ENCODE results near the gene MTMR1. TPM values are rescaled to one million over a fixed set of nuclear protein-coding genes. Genes with fewer than 3 reads are reported as not detected.

MTMR1 gene
- total RNA-seq, 4 donors from 2014 or later = 32.6 to 54.4 (median 38.4) TPM

DNA sequence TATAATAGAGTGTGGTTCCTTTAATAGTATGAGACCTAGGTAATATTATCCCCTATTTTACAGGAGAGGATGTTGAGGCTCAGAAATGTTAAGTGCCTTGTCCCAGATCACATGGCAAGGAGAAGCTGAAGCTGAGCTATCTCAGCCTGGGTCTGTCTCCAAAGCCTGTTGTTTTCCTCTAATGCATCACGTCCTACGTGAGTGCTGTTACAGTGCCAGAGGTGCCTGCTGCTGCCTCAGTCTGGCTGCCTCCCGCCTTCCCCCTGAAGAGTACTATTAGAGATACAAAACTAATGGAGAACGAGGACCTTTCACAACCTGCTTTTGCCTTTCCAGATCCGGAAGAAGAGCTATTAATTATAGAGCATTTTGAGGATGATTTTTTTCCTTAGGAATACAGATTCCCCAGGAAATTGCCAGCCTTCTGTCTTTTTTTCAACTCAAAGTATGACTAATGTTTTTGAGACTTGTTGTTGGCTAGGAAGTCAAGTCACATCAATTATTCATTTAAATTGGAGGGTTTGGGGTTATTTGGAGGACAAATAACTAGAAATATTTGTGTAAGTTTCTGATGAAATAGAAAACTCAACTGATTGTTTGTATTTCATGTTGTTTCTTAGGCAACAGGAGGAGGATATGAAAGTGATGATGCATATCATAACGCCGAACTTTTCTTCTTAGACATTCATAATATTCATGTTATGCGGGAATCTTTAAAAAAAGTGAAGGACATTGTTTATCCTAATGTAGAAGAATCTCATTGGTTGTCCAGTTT, 43.9 kb upstream of the MTMR1 start:
- Histone ChIP-seq H3K36me3 (no peaks in the 10 kb centered on the region), H3K4me1 (peaks cover 9% of the 10 kb centered on the region), H3K4me3 (no peak overlapping the region), H3K27ac (no peak overlapping the region), H3K9me3 (no peaks in the 10 kb centered on the region), H3K27me3 (no peaks in the 10 kb centered on the region)
- TF ChIP-seq EP300 (IDR thresholded peaks at IDR 0.05) (no peak), POLR2AphosphoS5 (IDR thresholded peaks at IDR 0.05) (no peak), POLR2A (IDR thresholded peaks at IDR 0.05) (no peak)
- TF ChIP-seq, protein P1, sequence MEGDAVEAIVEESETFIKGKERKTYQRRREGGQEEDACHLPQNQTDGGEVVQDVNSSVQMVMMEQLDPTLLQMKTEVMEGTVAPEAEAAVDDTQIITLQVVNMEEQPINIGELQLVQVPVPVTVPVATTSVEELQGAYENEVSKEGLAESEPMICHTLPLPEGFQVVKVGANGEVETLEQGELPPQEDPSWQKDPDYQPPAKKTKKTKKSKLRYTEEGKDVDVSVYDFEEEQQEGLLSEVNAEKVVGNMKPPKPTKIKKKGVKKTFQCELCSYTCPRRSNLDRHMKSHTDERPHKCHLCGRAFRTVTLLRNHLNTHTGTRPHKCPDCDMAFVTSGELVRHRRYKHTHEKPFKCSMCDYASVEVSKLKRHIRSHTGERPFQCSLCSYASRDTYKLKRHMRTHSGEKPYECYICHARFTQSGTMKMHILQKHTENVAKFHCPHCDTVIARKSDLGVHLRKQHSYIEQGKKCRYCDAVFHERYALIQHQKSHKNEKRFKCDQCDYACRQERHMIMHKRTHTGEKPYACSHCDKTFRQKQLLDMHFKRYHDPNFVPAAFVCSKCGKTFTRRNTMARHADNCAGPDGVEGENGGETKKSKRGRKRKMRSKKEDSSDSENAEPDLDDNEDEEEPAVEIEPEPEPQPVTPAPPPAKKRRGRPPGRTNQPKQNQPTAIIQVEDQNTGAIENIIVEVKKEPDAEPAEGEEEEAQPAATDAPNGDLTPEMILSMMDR (IDR thresholded peaks at IDR 0.05) = no peak
- no peak for DNase-seq (ENCODE audit: low spot score in 2 of 2)
- 61% methylated on average over 8 of the region's 8 CpGs for WGBS

DNA sequence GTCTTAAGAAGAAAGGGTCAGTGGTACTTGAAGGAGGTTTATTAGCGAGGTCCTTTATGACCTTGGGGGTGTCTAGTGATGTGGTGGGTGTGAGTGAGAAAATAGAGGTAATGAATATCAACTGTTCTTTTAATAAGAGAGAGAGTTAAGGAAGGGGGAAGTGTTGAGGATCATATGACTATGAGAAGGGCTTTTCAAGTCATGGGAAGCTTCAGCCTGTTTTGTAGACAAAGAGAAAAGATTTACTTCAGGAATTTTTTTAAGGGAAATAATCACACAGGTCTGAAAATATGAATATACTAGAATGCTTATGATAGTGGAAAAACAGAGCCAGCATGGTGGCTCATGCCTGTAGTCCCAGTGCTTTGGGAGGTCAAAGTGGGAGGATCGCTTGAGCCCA, 41.3 kb upstream of the MTMR1 start:
- H3K4me3 ChIP-seq = no peak overlapping the region
- peaks cover 9% of the 10 kb centered on the region for H3K4me1 ChIP-seq
- TF ChIP-seq EP300 (IDR thresholded peaks at IDR 0.05) (no peak), POLR2AphosphoS5 (IDR thresholded peaks at IDR 0.05) (no peak), POLR2A (IDR thresholded peaks at IDR 0.05) (no peak)
- TF ChIP-seq, protein P1 (IDR thresholded peaks at IDR 0.05) = no peak
- H3K36me3 ChIP-seq = no peaks in the 10 kb centered on the region
- DNase-seq (ENCODE audit: low spot score in 2 of 2) = no peak
- H3K27me3 ChIP-seq = no peaks in the 10 kb centered on the region
- no peaks in the 10 kb centered on the region for H3K9me3 ChIP-seq
- H3K27ac ChIP-seq = no peak overlapping the region
- 73% methylated on average over 2 of the region's 2 CpGs for WGBS

DNA sequence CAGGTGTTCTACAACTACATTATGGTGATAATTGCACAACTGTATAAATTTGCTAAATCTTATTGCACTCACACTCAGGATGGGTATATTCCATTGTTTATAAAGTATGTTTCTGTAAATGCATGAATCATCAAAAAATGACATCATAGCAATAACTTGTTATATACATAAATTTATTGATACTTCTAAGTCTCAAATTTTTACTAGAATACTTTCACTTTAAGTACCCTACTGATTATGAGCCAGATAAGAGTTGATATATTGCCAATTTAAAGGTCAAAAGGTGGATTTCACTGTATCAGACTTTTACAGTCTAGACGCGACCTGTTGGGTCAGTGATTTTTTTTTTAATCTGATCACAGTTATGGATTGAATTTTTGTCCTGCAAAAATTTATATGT, 37.4 kb upstream of the MTMR1 start:
- Histone ChIP-seq H3K27ac (no peak overlapping the region), H3K4me1 (no peaks in the 10 kb centered on the region), H3K36me3 (peaks cover 6% of the 10 kb centered on the region), H3K27me3 (no peaks in the 10 kb centered on the region), H3K4me3 (no peak overlapping the region), H3K9me3 (no peaks in the 10 kb centered on the region)
- no peak for DNase-seq (ENCODE audit: low spot score in 2 of 2)
- WGBS = 78% methylated on average over 2 of the region's 2 CpGs
- TF ChIP-seq POLR2AphosphoS5 (IDR thresholded peaks at IDR 0.05) (no peak), EP300 (IDR thresholded peaks at IDR 0.05) (no peak), POLR2A (IDR thresholded peaks at IDR 0.05) (no peak)
- TF ChIP-seq, protein P1 (IDR thresholded peaks at IDR 0.05) = no peak

DNA sequence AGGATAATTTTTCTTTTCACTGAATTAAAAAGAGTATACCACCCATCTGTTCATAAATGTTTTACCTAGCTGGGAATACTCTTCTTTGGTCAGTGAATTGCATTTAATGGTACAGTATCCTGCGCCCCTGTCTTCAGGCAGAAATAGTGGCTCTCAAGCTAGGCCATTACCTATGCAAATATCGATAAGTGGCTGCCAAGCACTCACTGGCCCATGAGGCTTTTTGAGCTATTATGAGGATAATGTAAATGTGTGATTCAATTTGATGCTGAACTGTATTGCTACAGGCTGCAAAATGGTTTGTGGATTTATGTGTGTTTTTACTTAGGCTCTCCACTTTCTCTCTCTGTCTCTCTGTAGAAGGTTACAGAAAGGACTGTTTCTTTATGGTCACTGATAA, 30.1 kb upstream of the MTMR1 start:
- no peak overlapping the region for H3K4me3 ChIP-seq
- no peaks in the 10 kb centered on the region for H3K4me1 ChIP-seq
- H3K27ac ChIP-seq = no peak overlapping the region
- DNase-seq (ENCODE audit: low spot score in 2 of 2) = no peak
- 87% methylated on average over 2 of the region's 2 CpGs for WGBS
- no peaks in the 10 kb centered on the region for H3K9me3 ChIP-seq
- TF ChIP-seq POLR2A (IDR thresholded peaks at IDR 0.05) (no peak), EP300 (IDR thresholded peaks at IDR 0.05) (no peak), POLR2AphosphoS5 (IDR thresholded peaks at IDR 0.05) (no peak)
- TF ChIP-seq, protein P1 (IDR thresholded peaks at IDR 0.05) = no peak
- H3K36me3 ChIP-seq = peaks cover 15% of the 10 kb centered on the region
- H3K27me3 ChIP-seq = no peaks in the 10 kb centered on the region

DNA sequence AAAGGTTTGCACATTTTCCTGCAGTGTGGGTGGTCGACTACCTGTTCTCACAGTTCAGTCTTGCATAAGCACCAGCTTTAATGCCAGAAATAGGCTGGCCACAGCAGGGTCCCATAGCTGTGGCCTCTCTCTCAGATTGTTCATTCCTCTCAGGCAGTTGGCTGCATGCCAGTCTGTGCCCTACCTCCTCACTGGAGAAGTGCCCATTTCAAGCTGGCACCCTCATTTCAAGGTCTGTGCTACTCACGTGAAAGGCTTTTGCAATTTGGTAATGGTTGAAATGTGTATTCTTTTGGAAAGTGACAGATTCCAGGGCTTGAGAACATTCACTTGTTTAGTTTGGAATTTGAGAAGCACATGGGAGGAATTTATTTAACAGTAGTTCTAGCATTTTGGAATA, 28.9 kb upstream of the MTMR1 start:
- Histone ChIP-seq H3K9me3 (no peaks in the 10 kb centered on the region), H3K4me1 (no peaks in the 10 kb centered on the region), H3K36me3 (peaks cover 12% of the 10 kb centered on the region), H3K27ac (no peak overlapping the region), H3K4me3 (no peak overlapping the region), H3K27me3 (no peaks in the 10 kb centered on the region)
- 31% methylated on average over 2 of the region's 2 CpGs for WGBS
- TF ChIP-seq, protein P1 (IDR thresholded peaks at IDR 0.05) = no peak
- no peak for DNase-seq (ENCODE audit: low spot score in 2 of 2)
